SU-DHL-6 (cell line): ENCODE results near the gene RBCK1.

ENCODE experiments used
- EZH2phosphoT487 ChIP-seq: fragments of 200-600 bp; sonication (generic), shearing (Covaris generic); conservative IDR thresholded peaks from 2 replicates; pipeline ENCODE4 v1.6.1; 2018; ENCODE audit warnings: mild to moderate bottlenecking, antibody characterized with exemption, low read length, moderate library complexity, mixed read lengths
- TF ChIP-seq, protein P1 (sequence below): fragments of 200-600 bp; sonication (generic); IDR thresholded peaks from one replicate; pipeline ENCODE4 v1.5.1; 2017; ENCODE audit warnings: antibody characterized with exemption, mild to moderate bottlenecking, low read length, moderate library complexity; ENCODE audit not compliant: insufficient read depth, poor library complexity, severe bottlenecking

DNA sequence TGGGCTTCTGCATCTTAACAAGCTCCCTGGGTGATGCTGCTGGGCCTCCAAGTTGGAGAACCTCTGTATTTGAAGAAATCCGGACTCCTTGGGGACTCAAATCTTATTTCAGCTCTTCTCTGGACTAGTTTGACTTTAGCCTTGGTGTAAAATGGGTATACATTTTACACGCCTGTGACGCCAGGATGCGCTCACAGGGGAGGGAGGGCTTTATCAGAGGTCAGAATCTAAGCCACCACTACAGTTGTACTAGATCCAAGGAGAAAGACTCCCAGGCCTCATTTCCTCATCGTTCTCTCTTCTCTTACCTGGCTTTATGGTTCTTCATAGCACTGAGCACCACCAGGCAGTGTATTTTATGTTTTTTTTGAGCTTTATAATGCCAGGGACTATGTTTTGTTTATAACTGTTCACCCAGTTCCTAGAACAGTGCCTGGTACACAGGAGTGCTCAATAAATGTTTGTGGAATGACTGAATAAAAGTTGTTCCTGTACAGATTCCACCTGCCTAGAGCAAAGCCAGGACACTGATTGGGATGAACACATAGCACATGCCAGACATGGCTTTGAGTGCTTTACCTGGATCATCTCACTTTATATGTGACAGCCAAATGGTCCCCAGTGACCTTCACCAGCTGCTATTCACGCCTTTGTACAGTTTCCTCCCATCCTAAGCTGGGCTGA, 5.1 kb upstream of the RBCK1 start:
- TF ChIP-seq, protein P1, sequence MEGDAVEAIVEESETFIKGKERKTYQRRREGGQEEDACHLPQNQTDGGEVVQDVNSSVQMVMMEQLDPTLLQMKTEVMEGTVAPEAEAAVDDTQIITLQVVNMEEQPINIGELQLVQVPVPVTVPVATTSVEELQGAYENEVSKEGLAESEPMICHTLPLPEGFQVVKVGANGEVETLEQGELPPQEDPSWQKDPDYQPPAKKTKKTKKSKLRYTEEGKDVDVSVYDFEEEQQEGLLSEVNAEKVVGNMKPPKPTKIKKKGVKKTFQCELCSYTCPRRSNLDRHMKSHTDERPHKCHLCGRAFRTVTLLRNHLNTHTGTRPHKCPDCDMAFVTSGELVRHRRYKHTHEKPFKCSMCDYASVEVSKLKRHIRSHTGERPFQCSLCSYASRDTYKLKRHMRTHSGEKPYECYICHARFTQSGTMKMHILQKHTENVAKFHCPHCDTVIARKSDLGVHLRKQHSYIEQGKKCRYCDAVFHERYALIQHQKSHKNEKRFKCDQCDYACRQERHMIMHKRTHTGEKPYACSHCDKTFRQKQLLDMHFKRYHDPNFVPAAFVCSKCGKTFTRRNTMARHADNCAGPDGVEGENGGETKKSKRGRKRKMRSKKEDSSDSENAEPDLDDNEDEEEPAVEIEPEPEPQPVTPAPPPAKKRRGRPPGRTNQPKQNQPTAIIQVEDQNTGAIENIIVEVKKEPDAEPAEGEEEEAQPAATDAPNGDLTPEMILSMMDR = no peak
- TF ChIP-seq EZH2phosphoT487 = no peak
